Measurements from ENCODE around the gene RAD54L. TPM values are rescaled to one million over a fixed set of nuclear protein-coding genes. Genes with fewer than 3 reads are reported as not detected.
"Not testable (repeated sequence)": the region's sequence is repeated elsewhere in the genome, so short reads cannot be mapped to it uniquely, and the experiment has no call there.

RAD54L gene
- total RNA-seq, 2 experiments from 2014 or later: 47.9 to 50.8 TPM

DNA sequence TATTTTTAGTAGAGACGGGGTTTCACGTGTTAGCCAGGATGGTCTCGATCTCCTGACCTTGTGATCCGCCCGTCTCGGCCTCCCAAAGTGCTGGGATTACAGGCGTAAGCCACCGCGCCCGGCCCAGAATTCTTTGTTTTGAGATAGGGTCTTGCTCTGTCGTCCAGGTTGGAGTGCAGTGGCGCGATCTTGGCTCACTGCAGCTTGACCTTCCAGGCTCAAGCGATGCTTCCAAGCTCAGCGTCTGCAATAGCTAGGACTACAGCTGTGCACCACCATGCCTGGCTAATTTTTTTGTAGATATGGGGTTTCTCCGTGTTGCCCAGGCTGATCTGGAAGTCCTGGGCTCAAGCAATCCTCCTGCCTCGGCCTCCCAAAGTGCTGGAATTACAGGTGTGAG is 1.4 kb upstream of the RAD54L start:
- Mint-ChIP-seq H3K27ac (peak overlapping the region; percentile 95), H3K4me1 (peaks cover 21% of the 10 kb centered on the region), H3K4me3 (peak overlapping the region; percentile 96), H3K36me3 (peaks cover 18% of the 10 kb centered on the region)
- DNase-seq; ATAC-seq (ENCODE audit: low read depth); H3K27me3 Mint-ChIP-seq; H3K9me3 Mint-ChIP-seq: not testable (repeated sequence)
- POLR2A ChIA-PET: interaction anchor here (1.2 to 2.1 kb wide), 7 partner anchors 11 to 560 kb away, joined by 3 to 18 read pairs (median 5); partner anchors contain the start of genes GPBP1L1, LRRC41, LURAP1 and NSUN4

DNA sequence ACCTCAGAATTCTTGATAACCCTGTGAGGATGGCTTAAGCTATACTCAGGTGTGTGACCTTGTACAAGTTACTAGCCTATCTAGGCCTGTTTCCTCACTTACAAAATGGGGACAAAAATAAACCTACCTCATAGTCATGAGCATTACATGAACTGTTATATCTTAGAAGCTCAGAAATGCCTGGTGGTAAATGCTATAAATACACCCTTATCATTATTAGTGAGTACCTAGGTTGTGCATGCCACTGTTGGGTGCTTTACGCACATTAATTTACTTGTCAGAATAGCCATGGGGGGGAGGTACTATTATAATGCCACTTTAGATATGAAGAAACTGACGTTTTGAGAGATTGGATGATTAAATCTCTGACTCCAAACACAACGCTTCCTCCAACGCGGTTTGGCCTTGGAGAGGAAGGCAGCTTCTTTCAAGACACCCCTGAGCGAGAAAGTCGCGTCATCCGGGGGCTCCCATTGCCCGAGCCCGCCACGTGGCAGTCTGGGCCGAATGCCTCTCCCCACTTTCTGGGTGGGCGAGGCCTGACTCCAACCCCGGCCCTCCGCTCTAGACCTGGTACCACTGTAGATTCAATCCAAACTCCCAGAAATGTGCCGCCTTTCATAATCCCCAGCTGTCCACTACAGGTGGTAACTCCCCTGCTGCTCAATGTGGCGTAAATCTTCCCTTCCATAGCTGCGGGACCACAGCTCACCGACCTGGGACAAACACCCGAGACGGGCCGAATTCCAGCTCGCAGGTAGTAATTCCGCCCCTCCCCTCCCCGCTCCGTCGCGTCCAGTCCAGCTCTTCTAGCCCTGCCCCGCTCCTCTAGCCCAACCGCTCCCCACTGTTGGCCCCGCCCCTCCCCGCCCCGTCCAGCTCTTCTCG is 771 bp upstream of the RAD54L start:
- ATAC-seq (ENCODE audit: low read depth): peak; percentile 68
- POLR2A ChIA-PET: interaction anchor here (0.6 to 2.1 kb wide), 14 partner anchors 11 to 730 kb away, joined by 3 to 18 read pairs (median 5); partner anchors contain the start of genes GPBP1L1, LRRC41, LURAP1 and NASP

DNA sequence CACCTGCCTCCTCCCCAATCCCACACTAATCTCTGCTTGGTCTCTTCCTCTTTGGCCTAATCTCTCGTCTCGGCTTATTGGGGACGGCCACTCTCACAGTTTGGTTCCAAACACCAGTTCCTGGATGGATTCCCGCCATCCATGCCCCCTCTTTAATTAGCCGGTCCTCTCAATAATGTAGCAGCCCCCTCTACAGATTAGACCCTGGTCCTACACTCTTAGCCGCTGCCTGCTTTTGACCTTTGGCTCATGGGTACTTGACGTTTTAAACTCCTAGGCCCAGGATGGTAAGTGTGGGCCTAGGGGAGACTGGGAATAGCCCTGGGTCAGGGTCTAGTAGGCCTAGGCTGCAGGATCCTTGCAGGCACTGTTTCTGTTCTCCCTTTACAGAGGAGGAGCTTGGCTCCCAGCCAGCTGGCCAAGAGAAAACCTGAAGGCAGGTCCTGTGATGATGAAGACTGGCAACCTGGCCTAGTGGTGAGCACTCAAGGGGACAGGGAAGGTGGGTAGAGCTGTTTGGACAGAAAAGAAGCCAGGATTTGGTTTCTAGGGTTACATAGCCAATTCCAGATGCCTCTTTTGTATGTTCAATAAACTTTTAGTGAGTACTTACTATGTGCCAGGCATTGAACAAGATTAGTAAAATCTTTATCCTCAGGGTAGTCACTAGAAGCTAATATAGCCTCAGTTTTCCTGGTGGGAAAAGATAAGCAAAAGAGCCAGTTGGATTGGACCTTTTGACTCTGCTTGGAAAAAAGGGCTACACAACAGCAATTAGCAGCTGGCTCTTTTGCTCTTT is 758 bp downstream of the RAD54L start:
- peaks cover 26% of the 10 kb centered on the region for H3K4me1 Mint-ChIP-seq

More for the DNA sequence above, 771 bp upstream of the RAD54L start:
- H3K4me1 Mint-ChIP-seq: peaks cover 21% of the 10 kb centered on the region
- DNase-seq: no peak
- H3K36me3 Mint-ChIP-seq: peaks cover 22% of the 10 kb centered on the region
- H3K27ac Mint-ChIP-seq: peak overlapping the region; percentile 95
- H3K9me3 Mint-ChIP-seq: no peaks in the 10 kb centered on the region
- peak overlapping the region; percentile 96 for H3K4me3 Mint-ChIP-seq
- no peaks in the 10 kb centered on the region for H3K27me3 Mint-ChIP-seq

DNA sequence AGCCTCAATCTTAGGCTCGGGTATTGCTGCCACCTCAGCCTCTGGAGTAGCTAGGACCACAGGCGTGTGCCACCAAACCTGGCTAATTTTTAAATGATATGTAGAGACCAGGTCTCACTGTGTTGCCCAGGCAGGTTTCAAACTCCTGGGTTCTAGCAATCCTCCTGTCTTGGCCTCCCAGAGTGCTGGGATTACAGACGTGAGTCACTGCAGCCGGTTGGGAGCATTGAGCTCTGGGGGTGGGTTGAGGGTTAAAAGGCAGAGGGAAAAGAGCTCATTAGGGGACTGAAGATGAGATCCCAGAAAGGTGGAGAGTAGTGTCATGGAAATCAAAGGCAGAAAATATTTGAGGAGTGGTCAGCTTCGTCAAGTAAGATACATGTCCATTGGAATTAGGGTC is 7.1 kb downstream of the RAD54L start:
- no peak overlapping the region for H3K27ac Mint-ChIP-seq
- POLR2A ChIA-PET: interaction anchor here (0.7 to 1.4 kb wide), 2 partner anchors 8 to 53 kb away, joined by 3 to 4 read pairs; no protein-coding TSS in a partner anchor
- H3K27me3 Mint-ChIP-seq: no peaks in the 10 kb centered on the region
- H3K4me3 Mint-ChIP-seq: no peak overlapping the region
- DNase-seq (no peak), ATAC-seq (ENCODE audit: low read depth) (no peak)
- H3K9me3 Mint-ChIP-seq: no peaks in the 10 kb centered on the region
- peaks cover 30% of the 10 kb centered on the region for H3K36me3 Mint-ChIP-seq
- peaks cover 11% of the 10 kb centered on the region for H3K4me1 Mint-ChIP-seq

More for the DNA sequence above, 758 bp downstream of the RAD54L start:
- Mint-ChIP-seq H3K36me3 (peaks cover 30% of the 10 kb centered on the region), H3K27me3 (no peaks in the 10 kb centered on the region), H3K27ac (peak overlapping the region; percentile 90), H3K4me3 (peak overlapping the region; percentile 96), H3K9me3 (no peaks in the 10 kb centered on the region)
- ATAC-seq (ENCODE audit: low read depth) (no peak), DNase-seq (peak; percentile 41)
- POLR2A ChIA-PET: interaction anchor here (1.3 to 2.1 kb wide), 5 partner anchors 16 to 92 kb away, joined by 3 to 14 read pairs (median 4); partner anchors contain the start of genes NSUN4 and POMGNT1

DNA sequence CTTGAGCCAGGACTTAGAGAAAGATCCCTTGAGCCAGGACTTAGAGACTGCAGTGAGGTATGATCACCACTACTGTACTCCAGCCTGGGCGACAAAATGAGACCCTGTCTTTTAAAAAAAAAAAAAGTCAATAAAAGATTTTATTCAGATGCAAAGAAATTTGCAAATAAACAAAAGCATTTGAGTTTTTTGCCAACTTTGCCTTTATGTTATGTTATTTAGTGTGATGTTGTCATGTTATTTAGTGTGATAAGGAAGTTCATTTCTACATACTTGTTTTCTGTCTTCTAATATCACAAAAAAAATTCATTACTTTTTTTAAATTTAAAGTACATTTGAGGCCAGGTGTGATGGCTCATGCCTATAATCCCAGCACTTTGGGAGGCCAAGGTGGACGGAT is 9.0 kb downstream of the RAD54L start:
- peaks cover 12% of the 10 kb centered on the region for H3K4me1 Mint-ChIP-seq
- H3K9me3 Mint-ChIP-seq: no peaks in the 10 kb centered on the region
- no peak overlapping the region for H3K27ac Mint-ChIP-seq
- no peak for DNase-seq
- POLR2A ChIA-PET: no interaction called here
- ATAC-seq (ENCODE audit: low read depth): no peak
- H3K36me3 Mint-ChIP-seq: peaks cover 26% of the 10 kb centered on the region
- no peaks in the 10 kb centered on the region for H3K27me3 Mint-ChIP-seq
- H3K4me3 Mint-ChIP-seq: no peak overlapping the region

DNA sequence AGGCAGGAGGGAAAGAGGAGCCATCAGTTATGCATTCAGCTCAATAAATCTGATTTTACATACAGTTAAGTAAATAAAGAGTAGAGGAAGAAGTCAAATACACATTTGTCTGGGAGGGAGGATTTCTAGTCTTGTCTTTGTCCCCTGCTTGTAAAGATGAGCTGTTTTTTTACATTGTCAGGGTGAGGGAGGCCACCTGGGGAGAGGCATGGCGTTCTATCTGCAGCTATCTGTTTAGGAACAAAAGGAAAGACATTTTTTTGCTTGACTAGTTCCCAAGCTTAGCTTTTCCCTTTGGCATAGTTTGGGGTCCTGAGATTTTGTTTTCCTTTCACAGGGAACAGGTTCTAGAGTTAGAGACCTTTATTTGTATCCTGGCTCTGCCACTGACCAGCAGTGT is 14.9 kb downstream of the RAD54L start:
- H3K4me3 Mint-ChIP-seq: no peak overlapping the region
- H3K4me1 Mint-ChIP-seq: peaks cover 4% of the 10 kb centered on the region
- H3K9me3 Mint-ChIP-seq: no peaks in the 10 kb centered on the region
- H3K27me3 Mint-ChIP-seq: no peaks in the 10 kb centered on the region
- no peak for ATAC-seq (ENCODE audit: low read depth)
- DNase-seq: no peak
- peaks cover 39% of the 10 kb centered on the region for H3K36me3 Mint-ChIP-seq
- POLR2A ChIA-PET: interaction anchor here (1.2 kb wide), 1 partner anchor 8 kb away, joined by 3 read pairs; no protein-coding TSS in a partner anchor
- H3K27ac Mint-ChIP-seq: no peak overlapping the region

DNA sequence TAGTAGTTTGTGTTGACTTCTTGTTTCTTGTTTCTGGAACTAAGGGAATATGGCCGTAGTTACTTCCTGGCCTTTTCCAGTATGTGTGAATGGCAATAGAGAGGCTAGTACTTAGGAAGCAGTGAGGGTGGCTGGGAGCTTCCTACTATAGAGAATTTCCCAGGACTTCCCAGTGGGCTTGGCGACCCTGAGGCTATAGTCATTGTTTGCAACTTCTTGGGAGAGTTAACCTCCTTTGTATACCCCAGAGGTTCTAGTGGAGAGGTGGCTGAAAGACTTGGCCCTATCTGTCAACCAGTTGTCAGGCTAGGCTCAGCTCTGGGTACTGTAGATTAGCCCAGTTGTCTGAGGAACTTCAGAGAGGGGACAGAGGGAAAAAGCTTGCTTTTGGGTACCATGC is 15.6 kb downstream of the RAD54L start:
- Mint-ChIP-seq H3K27me3 (no peaks in the 10 kb centered on the region), H3K36me3 (peaks cover 41% of the 10 kb centered on the region)
- POLR2A ChIA-PET: interaction anchor here (1.2 kb wide), 1 partner anchor 8 kb away, joined by 3 read pairs; no protein-coding TSS in a partner anchor

DNA sequence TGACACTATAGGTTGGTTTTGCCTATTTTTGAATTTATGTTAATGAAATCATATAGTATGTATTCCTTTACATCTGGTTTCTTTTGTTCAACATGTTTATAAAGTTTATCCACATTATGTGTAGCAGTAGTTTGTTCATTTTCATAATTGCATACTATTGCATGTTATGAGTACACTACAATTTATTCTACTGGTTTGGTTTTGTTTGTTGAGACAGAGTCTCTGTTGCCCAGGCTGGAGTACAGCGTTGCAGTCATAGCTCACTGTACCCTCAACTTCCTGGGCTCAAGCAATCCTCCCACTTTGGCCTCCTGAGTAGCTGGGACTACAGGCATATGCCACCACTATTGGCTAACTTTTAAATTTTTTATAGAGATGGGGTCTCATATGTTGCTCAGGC is 21.0 kb downstream of the RAD54L start:
- POLR2A ChIA-PET: no interaction called here
- ATAC-seq (ENCODE audit: low read depth) (no peak), DNase-seq (no peak)
- Mint-ChIP-seq H3K36me3 (peaks cover 51% of the 10 kb centered on the region), H3K4me3 (no peak overlapping the region), H3K9me3 (no peaks in the 10 kb centered on the region), H3K27ac (no peak overlapping the region), H3K27me3 (no peaks in the 10 kb centered on the region), H3K4me1 (peaks cover 2% of the 10 kb centered on the region)

More for the DNA sequence above, 15.6 kb downstream of the RAD54L start:
- DNase-seq (no peak), ATAC-seq (ENCODE audit: low read depth) (no peak)
- Mint-ChIP-seq H3K27ac (no peak overlapping the region), H3K4me3 (no peak overlapping the region), H3K9me3 (no peaks in the 10 kb centered on the region), H3K4me1 (peaks cover 4% of the 10 kb centered on the region)

DNA sequence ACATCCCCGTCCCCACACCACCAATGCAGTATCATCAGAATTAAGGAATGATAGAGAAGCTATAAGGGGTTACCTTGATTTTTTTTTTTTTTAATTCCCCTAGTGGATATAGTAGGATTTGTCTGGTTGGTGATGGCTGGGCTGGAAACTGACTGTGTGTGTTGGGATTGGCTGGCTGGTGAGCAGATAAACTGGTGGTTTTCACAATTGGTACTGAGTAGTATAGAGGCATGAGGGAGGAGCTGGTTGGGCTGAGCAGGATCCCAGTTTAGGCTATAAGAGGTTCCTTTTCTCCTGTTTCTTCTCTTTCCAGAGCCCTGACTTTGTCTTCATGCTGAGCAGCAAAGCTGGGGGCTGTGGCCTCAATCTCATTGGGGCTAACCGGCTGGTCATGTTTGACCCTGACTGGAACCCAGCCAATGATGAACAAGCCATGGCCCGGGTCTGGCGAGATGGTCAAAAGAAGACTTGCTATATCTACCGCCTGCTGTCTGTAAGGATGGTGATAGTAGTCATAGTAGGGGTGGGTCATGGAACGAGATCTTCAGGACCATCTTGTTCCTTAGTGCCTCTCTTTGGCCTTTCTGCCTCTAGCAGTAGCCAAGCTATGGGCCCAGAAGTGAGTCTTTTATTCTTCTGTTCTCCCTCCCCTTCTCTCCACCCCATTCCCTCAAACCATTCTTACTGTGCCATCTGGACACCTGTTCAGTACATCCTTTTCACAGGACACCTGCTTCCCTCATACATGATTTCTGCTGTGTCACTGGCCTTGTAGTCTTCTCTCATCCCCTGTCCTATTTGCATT is 26.9 kb downstream of the RAD54L start:
- Mint-ChIP-seq H3K4me3 (no peak overlapping the region), H3K36me3 (peaks cover 47% of the 10 kb centered on the region), H3K4me1 (no peaks in the 10 kb centered on the region), H3K27me3 (no peaks in the 10 kb centered on the region), H3K27ac (peak overlapping the region; percentile 22), H3K9me3 (no peaks in the 10 kb centered on the region)
- DNase-seq (no peak), ATAC-seq (ENCODE audit: low read depth) (no peak)
- POLR2A ChIA-PET: interaction anchor here (0.6 to 1.1 kb wide), 3 partner anchors 10 to 65 kb away, joined by 3 to 4 read pairs (median 3); no protein-coding TSS in a partner anchor

DNA sequence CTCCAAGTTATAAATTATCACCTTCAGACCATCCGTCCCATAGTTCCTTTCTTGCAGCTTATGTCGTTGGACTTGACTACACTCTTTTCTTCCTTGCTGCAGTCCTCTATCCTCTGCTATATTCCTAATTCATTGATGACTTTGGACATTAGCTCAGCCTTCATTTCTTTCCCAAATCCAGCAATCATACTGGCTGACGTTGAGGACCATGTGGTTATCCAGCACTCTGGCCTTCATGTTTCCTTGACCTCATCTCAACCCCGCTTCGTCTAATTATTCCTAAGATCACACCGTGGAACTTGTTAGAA is 27.4 kb downstream of the RAD54L start:
- Mint-ChIP-seq H3K27ac (peak overlapping the region; percentile 22), H3K27me3 (no peaks in the 10 kb centered on the region), H3K4me3 (no peak overlapping the region), H3K36me3 (peaks cover 43% of the 10 kb centered on the region), H3K4me1 (no peaks in the 10 kb centered on the region), H3K9me3 (no peaks in the 10 kb centered on the region)
- no peak for DNase-seq
- POLR2A ChIA-PET: interaction anchor here (1.1 kb wide), 1 partner anchor 10 kb away, joined by 3 read pairs; no protein-coding TSS in a partner anchor
- ATAC-seq (ENCODE audit: low read depth): no peak

DNA sequence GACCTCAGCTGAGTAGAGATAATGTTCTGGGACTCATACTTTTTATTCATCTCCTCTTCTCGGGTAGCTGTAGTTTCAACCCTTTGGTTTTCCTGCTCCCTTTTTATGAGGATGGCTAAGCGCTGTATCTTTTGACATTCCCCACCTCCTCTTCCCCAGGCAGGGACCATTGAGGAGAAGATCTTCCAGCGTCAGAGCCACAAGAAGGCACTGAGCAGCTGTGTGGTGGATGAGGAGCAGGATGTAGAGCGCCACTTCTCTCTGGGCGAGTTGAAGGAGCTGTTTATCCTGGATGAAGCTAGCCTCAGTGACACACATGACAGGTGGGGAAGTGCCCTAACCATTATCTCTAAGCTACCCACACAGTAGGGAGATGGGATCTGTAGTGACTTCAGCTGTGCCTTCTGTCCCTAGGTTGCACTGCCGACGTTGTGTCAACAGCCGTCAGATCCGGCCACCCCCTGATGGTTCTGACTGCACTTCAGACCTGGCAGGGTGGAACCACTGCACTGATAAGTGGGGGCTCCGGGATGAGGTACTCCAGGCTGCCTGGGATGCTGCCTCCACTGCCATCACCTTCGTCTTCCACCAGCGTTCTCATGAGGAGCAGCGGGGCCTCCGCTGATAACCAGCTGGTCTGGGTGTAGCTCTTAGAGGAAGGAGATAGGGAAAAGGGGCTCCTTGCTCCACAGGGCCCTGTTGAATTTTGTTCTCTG is 30.3 kb downstream of the RAD54L start:
- no peaks in the 10 kb centered on the region for H3K9me3 Mint-ChIP-seq
- peaks cover 41% of the 10 kb centered on the region for H3K36me3 Mint-ChIP-seq
- ATAC-seq (ENCODE audit: low read depth): no peak
- no peak overlapping the region for H3K27ac Mint-ChIP-seq
- no peaks in the 10 kb centered on the region for H3K27me3 Mint-ChIP-seq
- H3K4me3 Mint-ChIP-seq: no peak overlapping the region
- no peak for DNase-seq
- H3K4me1 Mint-ChIP-seq: no peaks in the 10 kb centered on the region
- POLR2A ChIA-PET: interaction anchor here (1.0 to 1.7 kb wide), 2 partner anchors 8 to 31 kb away, joined by 3 to 9 read pairs; partner anchors contain the start of gene RAD54L

DNA sequence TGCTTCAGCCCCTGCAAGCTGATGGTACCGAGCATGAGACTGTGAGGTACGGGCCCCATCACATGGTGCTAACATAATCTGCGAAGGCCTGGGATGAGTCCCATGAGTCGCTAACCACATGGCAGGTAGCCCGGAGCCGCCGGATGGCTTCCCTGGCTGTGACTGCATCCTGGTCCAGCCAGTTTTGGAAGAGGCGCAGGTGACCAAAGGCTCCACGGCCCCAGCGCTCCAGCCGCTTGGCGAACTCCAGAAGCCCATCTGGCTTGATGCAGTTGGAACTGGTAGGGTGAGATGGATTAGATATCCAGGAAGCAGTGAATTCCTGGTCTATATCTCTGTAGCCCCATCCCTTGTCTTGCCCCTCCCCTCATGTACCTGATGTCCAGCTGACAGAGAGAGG is 31.2 kb downstream of the RAD54L start:
- no peak for ATAC-seq (ENCODE audit: low read depth)
- H3K27me3 Mint-ChIP-seq: no peaks in the 10 kb centered on the region
- H3K4me1 Mint-ChIP-seq: peaks cover 2% of the 10 kb centered on the region
- no peaks in the 10 kb centered on the region for H3K9me3 Mint-ChIP-seq
- H3K36me3 Mint-ChIP-seq: peaks cover 43% of the 10 kb centered on the region
- no peak overlapping the region for H3K27ac Mint-ChIP-seq
- no peak overlapping the region for H3K4me3 Mint-ChIP-seq
- POLR2A ChIA-PET: no interaction called here
- DNase-seq: no peak

All from activated naive CD8-positive, alpha-beta T cell treated with anti-CD3 and anti-CD28 coated beads, Interleukin-2, amount 10 ng/mL, durations not matched to agents 7 days and 5 days (primary cell).